HEK293 (cell line): ENCODE data around the gene HTT-AS.
A peak's percentile ranks its signal among the peaks of the same experiment; 100 is the strongest.

Experiments used
- CTCF ChIA-PET: fragments of 350-600 bp; formaldehyde crosslinking; extraction: SDS; loops from one replicate; lab custom pipeline; 2021; ENCODE audit warnings: antibody characterized with exemption; lab: Yijun Ruan, JAX
- POLR2A ChIA-PET: fragments of 300-600 bp; formaldehyde crosslinking; extraction: SDS; loops from one replicate; lab custom pipeline; 2020; ENCODE audit warnings: antibody characterized with exemption, inconsistent platforms; lab: Yijun Ruan, JAX
- H3K27ac ChIP-seq: fragments of 200-500 bp; sonication (Bioruptor generic); 2 replicates; pipeline ENCODE4 v1.5.1; 2014; ENCODE audit warnings: low read depth, low read length, control low read depth, inconsistent platforms; ENCODE audit errors: extremely low read depth
- H3K36me3 ChIP-seq, 2 experiments: fragments of 200-500 bp in 1 of 2; sonication (Bioruptor generic) in 1 of 2; 1 replicate in 1 of 2; 2 replicates in 1 of 2; pipeline ENCODE4 v1.5.1; 2014 to 2017; ENCODE audit warnings: inconsistent platforms in 2 of 2, low read length in 2 of 2; ENCODE audit not compliant: control insufficient read depth in 2 of 2, insufficient read depth in 1 of 2
- H3K4me1 ChIP-seq: fragments of 200-500 bp; sonication (Bioruptor generic); 2 replicates; pipeline ENCODE4 v1.5.1; 2014; ENCODE audit warnings: mild to moderate bottlenecking, low read length, inconsistent platforms; ENCODE audit not compliant: control insufficient read depth, insufficient read depth
- H3K4me3 ChIP-seq: 2 replicates; pipeline ENCODE4 v1.5.1; 2011; ENCODE audit warnings: low read depth, mild to moderate bottlenecking, control low read depth, low read length, moderate library complexity
- H3K9me3 ChIP-seq: fragments of 200-500 bp; sonication (Bioruptor generic); 2 replicates; pipeline ENCODE4 v1.5.1; 2014; ENCODE audit warnings: low read depth, low read length, inconsistent platforms; ENCODE audit not compliant: control insufficient read depth, insufficient read depth
- HOXA7 ChIP-seq: sonication (generic); formaldehyde crosslinking; IDR thresholded peaks from 2 replicates; pipeline ENCODE4 v1.8.1; 2022; ENCODE audit warnings: missing genetic modification reagents, borderline replicate concordance
- KLF1 ChIP-seq: fragments of 450-650 bp; formaldehyde crosslinking; IDR thresholded peaks from 2 replicates; pipeline ENCODE4 v1.5.1; 2016; ENCODE audit warnings: missing biosample characterization, missing genetic modification characterization
- PBX3 ChIP-seq: sonication (generic); formaldehyde crosslinking; IDR thresholded peaks from 2 replicates; pipeline ENCODE4 v1.8.1; 2022; ENCODE audit warnings: mild to moderate bottlenecking, moderate library complexity, missing genetic modification reagents
- SETDB1 ChIP-seq: IDR thresholded peaks from one replicate; pipeline ENCODE4 v1.6.1; 2017; ENCODE audit warnings: mild to moderate bottlenecking, low read length, moderate library complexity, mixed read lengths; ENCODE audit not compliant: insufficient read length
- SP7 ChIP-seq: fragments of 450-650 bp; formaldehyde crosslinking; IDR thresholded peaks from 2 replicates; pipeline ENCODE4 v1.5.1; 2016; ENCODE audit warnings: missing biosample characterization, missing genetic modification characterization
- ZIC2 ChIP-seq: fragments of 450-650 bp; formaldehyde crosslinking; IDR thresholded peaks from 2 replicates; pipeline ENCODE4 v1.5.1; 2016; ENCODE audit warnings: missing biosample characterization, missing genetic modification characterization
- ZNF146 ChIP-seq: fragments of 450-650 bp; formaldehyde crosslinking; IDR thresholded peaks from 2 replicates; pipeline ENCODE4 v1.5.1; 2016; ENCODE audit warnings: missing biosample characterization, missing genetic modification characterization
- ZNF155 ChIP-seq: fragments of 450-650 bp; formaldehyde crosslinking; IDR thresholded peaks from 2 replicates; pipeline ENCODE4 v1.5.1; 2016; ENCODE audit warnings: missing biosample characterization, missing genetic modification characterization
- ZNF157 ChIP-seq: fragments of 450-650 bp; formaldehyde crosslinking; IDR thresholded peaks from 2 replicates; pipeline ENCODE4 v1.5.1; 2016; ENCODE audit warnings: missing biosample characterization, missing genetic modification characterization
- ZNF202 ChIP-seq: fragments of 450-650 bp; formaldehyde crosslinking; IDR thresholded peaks from 2 replicates; pipeline ENCODE4 v1.5.1; 2016; ENCODE audit warnings: missing biosample characterization, missing genetic modification characterization, borderline replicate concordance
- ZNF488 ChIP-seq: fragments of 450-650 bp; formaldehyde crosslinking; IDR thresholded peaks from 2 replicates; pipeline ENCODE4 v1.5.1; 2016; ENCODE audit warnings: missing biosample characterization, missing genetic modification characterization
- ZNF501 ChIP-seq: fragments of 450-650 bp; formaldehyde crosslinking; IDR thresholded peaks from 2 replicates; pipeline ENCODE4 v1.5.1; 2016; ENCODE audit warnings: missing biosample characterization, missing genetic modification characterization
- ZNF596 ChIP-seq: fragments of 450-650 bp; IDR thresholded peaks from 2 replicates; pipeline ENCODE4 v1.5.0; 2018; ENCODE audit warnings: missing biosample characterization, mild to moderate bottlenecking, missing genetic modification characterization, moderate library complexity
- ZNF621 ChIP-seq: fragments of 450-650 bp; formaldehyde crosslinking; IDR thresholded peaks from 2 replicates; pipeline ENCODE4 v1.5.1; 2017; ENCODE audit warnings: missing biosample characterization, missing genetic modification characterization
- ZNF660 ChIP-seq: fragments of 450-650 bp; IDR thresholded peaks from 2 replicates; pipeline ENCODE4 v1.5.1; 2018; ENCODE audit warnings: missing biosample characterization, mild to moderate bottlenecking, missing genetic modification characterization
- ZNF677 ChIP-seq: fragments of 450-650 bp; IDR thresholded peaks from 2 replicates; pipeline ENCODE4 v1.5.0; 2018; ENCODE audit warnings: missing biosample characterization, mild to moderate bottlenecking, missing genetic modification characterization, moderate library complexity
- ZNF707 ChIP-seq: fragments of 450-650 bp; formaldehyde crosslinking; IDR thresholded peaks from 2 replicates; pipeline ENCODE4 v1.5.1; 2016; ENCODE audit warnings: missing biosample characterization, missing genetic modification characterization
- ZNF76 ChIP-seq: fragments of 450-650 bp; formaldehyde crosslinking; IDR thresholded peaks from 2 replicates; pipeline ENCODE4; 2016; ENCODE audit warnings: low read depth, missing biosample characterization, missing genetic modification characterization, borderline replicate concordance
- ZNF776 ChIP-seq: fragments of 450-650 bp; formaldehyde crosslinking; IDR thresholded peaks from 2 replicates; pipeline ENCODE4 v1.5.0; 2017; ENCODE audit warnings: missing biosample characterization, missing genetic modification characterization, borderline replicate concordance
- ZSCAN5A ChIP-seq: fragments of 450-650 bp; formaldehyde crosslinking; IDR thresholded peaks from 2 replicates; pipeline ENCODE4 v1.5.1; 2016; ENCODE audit warnings: missing biosample characterization, missing genetic modification characterization

The HTT-AS gene

GRCh38 chr4:3041192-3042142, 32.9 kb downstream of the HTT-AS start:
- H3K4me3 ChIP-seq, result no peak overlapping the region
- POLR2A ChIA-PET, result no interaction called here

GRCh38 chr4:3040452-3041191, 33.7 kb downstream of the HTT-AS start:
- TF ChIP-seq ZNF157 (tag by site-specific recombination), result no peak
- TF ChIP-seq ZNF146 (tag by site-specific recombination), result no peak
- TF ChIP-seq SP7 (tag by site-specific recombination), result no peak
- TF ChIP-seq ZNF202 (tag by site-specific recombination), result no peak
- TF ChIP-seq KLF1 (tag by site-specific recombination), result no peak
- TF ChIP-seq HOXA7 (CRISPR knock-in tag), result no peak
- no peak for TF ChIP-seq PBX3
- TF ChIP-seq ZNF677, result no peak
- TF ChIP-seq ZNF488 (tag by site-specific recombination), result no peak
- TF ChIP-seq SETDB1, result no peak
- no peak for TF ChIP-seq ZNF501 (tag by site-specific recombination)
- no peak for TF ChIP-seq ZNF76 (tag by site-specific recombination)
- no peak for TF ChIP-seq ZNF621 (tag by site-specific recombination)
- no peak for TF ChIP-seq ZNF596 (tag by site-specific recombination)
- TF ChIP-seq ZNF776, result no peak
- TF ChIP-seq ZSCAN5A, result no peak
- TF ChIP-seq ZNF155 (tag by site-specific recombination), result no peak
- H3K4me3 ChIP-seq, result no peak overlapping the region
- no peaks in the 10 kb centered on the region for H3K36me3 ChIP-seq
- ChIA-PET POLR2A (no interaction called here), CTCF (no interaction called here)
- no peaks in the 10 kb centered on the region for H3K4me1 ChIP-seq
- H3K9me3 ChIP-seq, result no peaks in the 10 kb centered on the region
- H3K27ac ChIP-seq, result no peak overlapping the region

More at GRCh38 chr4:3041192-3042142, 32.9 kb downstream of the HTT-AS start:
- H3K9me3 ChIP-seq, result no peaks in the 10 kb centered on the region
- CTCF ChIA-PET, result no interaction called here
- no peaks in the 10 kb centered on the region for H3K4me1 ChIP-seq
- no peak overlapping the region for H3K27ac ChIP-seq
- TF ChIP-seq ZNF660 (tag by site-specific recombination), result no peak
- peak; percentile 28 for TF ChIP-seq ZIC2 (tag by site-specific recombination)
- no peak for TF ChIP-seq ZNF707 (tag by site-specific recombination)
- H3K36me3 ChIP-seq, result no peaks in the 10 kb centered on the region
